Superior temporal gyrus (tissue), 1 donor: ENCODE results near the gene PSD4.

Experiments
- DNase-seq: peaks from one replicate; pipeline ENCODE4 v3.0.0-alpha.2; 2016; ENCODE audit errors: extremely low spot score

The PSD4 gene

DNA sequence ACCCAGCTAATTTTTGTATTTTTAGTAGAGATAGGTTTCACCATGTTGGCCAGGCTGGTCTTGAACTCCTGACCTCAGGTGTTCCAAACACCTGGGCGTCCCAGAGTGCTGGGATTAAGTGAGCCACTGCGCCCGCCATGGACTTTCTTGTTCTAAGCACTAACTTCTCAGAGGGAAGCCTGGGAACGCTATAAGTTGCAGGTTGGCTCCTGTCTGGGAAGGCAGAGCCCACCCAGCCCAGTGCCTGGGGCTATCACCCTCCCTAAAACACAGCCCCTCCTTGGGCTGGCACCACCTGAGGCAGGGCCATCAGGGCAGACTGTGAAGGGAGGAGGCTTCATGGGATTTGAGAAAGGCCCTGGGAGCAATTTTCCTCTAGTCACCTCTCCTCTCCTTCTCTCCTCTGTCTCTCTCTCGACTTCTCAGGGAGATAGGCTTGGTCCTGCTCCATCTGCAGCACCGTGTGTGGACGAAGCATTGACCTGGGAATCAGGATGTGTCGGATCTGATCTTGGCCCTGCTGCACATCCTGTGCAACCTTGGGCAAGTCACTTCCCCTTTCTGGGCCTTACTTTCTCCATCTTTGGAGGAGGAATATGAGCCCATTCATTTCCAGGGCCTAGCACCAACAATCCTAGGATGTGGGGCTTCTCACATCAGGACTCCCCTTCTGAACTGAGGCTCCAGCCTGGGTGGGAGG, 10.9 kb downstream of the PSD4 start:
- no peak for DNase-seq

DNA sequence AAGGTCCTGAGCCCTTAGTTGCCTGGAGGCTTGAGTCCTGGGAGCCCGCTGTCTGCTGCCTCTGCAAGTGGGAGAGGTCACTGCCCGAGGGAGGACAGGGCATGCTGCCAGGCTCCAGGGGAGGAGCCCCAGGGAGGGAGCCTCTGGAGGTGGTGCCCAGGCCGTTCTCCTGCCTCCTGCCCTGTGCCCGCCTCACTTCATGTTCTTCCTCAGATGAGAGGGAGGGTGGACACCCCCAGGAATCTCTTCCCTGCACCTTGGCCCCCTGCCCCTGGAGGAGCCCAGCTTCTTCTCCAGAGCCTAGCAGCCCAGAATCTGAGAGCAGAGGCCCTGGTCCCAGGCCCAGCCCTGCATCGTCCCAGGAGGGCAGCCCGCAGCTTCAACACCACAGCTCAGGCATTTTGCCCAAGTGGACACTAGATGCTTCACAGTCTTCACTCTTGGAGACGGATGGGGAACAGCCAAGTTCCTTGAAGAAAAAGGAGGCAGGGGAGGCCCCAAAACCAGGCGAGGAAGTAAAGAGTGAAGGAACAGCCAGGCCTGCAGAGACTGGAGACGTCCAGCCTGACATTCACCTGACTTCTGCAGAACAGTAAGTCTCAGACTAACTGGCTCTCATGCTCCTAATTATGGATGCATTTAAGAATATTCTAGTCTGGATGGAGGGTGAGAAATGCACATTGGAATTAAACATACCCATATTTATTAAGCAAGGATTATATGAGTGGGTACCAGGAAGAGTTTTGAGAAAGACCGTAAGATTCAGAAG, 12.1 kb downstream of the PSD4 start:
- no peak for DNase-seq

DNA sequence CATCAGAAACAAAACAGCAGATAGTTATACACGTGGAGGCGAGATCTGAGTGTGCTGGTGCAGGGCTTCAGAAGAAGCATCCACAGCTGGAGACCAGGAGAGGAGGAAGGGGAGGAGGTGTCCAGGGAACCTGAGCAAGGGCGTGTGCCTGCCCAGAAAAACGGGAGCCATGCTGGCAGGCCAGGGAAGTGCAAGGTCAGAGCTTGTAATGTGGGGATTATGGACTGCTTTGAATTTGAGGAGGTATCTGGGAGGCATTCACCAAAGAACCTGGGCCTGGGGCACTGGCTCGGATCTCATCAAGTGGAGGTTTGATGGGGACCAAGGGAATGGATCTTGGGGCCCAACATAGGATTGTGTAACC, 12.6 kb downstream of the PSD4 start:
- DNase-seq: no peak

DNA sequence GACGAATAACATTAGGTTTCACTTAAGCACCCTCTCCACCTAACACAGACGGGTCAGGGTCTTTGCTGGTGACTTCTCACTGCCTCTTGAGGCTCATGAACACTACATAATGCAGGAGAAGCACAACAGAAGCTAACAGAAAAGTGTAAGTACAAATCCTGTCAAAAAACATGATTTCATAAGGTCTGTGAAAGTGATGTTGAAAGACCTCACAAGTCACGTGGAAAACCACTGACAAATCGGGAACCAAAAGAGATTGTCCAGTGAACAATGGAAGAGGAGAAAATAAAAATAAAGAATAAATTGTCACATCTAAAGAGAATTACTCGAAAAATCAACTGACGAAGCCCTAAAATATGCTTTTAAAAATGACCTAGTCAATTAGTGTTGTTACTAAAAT, 14.0 kb downstream of the PSD4 start:
- no peak for DNase-seq

DNA sequence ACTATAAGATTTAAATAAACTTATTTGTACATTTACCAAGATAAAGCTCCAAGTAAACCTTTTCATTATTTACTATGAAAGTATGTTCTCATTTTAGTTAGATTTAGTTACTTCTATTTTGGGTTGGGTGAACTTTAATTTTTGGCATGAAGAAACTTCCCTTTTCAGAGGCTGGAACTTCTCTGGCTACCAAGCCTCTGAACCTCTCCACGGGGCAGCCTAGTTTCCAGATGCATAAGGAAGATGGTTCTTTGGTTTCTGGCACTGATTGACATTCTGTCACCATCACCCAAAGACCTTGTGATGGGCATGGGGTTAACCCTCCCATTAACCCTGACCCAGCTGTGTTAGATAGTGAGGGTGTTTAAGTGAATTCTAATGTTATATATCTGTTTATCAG, 17.1 kb downstream of the PSD4 start:
- DNase-seq: no peak

DNA sequence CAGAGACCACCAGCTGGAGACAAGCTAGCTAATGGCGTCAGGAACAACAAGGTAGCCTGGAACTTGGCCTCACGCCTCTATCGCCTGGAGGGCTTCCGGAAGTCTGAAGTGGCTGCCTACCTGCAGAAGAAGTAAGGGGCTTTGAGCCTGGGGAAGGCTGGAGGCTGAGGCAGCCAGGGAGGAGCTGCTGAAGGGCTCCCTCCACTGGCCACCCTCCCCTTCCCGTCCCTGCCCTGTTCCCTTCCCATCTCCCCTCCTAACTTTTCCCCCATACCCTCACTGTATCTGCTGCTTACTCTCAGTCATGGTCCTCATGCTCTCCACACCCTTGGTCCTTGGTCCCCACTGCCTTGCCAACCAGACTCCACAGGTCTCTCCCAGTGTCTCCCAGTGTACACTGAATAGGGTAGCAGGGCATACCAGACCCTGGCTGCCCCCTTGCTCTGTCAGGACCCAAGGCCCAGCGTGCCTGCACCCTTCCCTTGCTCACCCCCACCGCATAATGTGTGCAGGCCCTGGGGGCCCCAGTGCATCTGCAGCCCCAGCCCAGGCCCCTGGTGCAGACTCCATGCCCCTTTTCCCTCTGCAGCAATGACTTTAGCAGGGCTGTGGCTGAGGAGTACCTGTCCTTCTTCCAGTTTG, 18.8 kb downstream of the PSD4 start:
- DNase-seq: no peak

DNA sequence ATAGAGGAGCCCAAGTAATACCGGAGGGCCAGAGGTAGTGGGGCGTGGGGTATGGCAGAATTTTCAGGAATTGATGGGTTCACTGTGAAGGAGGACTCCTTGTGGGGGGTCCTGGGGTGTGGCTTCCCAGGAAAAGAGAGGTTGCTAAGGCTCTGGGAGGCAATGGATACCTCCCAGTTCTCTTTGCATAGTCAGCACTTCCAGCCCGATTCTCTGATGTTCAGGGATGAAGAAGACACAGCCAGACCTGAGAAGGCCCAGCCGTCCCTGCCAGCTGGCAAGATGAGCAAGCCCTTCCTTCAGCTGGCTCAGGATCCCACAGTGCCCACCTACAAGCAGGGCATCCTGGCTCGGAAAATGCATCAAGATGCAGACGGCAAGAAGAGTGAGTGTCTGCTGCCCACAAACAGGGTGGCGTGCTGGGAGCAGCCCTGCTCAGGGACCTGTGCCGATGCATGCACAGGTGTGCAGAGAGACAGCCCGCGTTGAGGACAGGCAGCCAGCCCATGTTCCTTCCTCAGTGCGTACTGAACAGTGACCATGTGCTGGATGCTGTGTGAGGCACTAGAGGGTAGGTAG, 22.2 kb downstream of the PSD4 start:
- DNase-seq: no peak

DNA sequence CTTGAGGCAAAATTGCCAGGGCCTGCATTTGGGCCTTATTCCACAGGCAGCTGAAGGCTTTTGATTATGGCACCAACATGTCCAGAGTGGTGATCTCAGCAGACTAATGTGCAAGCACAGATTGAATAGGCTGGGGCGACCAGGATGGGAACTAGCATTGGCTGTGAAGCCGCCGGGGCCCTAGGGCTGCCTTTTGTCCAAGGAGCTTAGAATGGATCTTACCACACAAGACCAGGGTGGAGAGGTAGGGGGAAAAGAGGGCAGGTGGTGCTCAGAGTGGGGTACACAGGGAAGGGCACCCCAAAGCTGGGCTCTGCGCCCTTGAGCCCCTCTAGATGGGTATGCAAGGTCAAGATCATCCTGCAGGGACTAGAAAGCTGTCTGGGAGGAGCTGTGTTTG, 23.1 kb downstream of the PSD4 start:
- no peak for DNase-seq

DNA sequence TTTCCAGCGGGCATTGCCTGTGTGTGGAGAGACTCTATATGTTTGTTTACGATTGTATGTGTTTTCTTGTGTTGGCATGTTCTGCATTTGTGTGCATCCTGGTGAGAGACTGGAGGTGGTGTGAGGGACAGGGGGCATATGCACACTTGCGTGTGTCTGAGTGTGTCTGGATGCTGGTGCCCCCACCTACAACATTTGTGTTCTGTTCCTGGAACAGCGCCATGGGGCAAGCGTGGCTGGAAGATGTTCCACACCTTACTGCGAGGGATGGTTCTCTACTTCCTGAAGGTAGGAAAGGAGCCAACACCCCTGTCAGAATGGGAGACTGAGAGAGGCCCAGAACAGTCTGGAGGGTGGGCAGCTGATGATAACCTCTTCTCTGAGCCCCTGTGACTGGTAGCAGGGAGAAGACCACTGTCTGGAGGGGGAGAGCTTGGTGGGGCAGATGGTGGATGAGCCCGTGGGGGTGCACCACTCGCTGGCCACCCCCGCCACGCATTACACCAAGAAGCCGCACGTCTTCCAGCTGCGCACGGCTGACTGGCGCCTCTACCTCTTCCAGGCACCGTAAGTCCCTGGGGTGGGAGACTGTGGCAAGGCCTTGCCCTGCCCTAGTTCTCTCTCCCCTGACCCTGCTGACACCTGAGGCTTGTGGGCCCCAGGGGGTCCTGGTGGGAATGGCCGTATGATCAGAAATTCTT, 23.7 kb downstream of the PSD4 start:
- DNase-seq: no peak

DNA sequence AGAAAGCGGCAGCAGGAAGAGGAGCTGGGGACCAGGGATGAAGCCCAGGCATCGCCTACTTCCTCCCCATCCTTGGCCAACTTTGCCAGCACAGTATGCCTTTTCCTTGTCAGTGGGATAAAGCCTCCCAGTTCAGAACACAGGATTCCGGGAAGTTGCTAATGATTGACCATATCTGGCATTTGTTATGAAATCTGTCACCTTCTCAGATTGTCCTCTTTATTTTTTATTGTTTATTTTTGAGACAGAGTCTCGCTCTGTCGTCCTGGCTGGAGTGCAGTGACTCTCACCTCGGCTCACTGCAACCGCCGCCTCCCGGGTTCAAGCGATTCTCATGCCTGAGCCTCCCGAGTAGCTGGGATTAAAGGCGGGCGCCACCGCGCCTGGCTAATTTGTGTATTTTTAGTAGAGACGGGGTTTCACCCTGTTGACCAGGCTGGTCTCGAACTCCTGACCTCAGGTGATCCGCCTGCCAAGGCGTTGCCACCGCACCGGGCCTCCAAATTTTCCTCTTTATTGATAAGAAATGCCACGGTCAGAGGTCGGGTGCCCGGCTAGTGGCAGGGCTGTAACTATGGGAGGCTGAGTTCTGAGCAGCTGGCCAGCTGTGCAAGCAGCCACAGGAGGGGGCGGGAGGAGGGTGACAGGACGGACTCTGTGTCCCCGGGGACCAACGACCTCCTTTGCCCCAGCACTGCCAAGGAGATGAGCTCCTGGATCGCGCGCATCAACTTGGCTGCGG, 24.4 kb downstream of the PSD4 start:
- no peak for DNase-seq

DNA sequence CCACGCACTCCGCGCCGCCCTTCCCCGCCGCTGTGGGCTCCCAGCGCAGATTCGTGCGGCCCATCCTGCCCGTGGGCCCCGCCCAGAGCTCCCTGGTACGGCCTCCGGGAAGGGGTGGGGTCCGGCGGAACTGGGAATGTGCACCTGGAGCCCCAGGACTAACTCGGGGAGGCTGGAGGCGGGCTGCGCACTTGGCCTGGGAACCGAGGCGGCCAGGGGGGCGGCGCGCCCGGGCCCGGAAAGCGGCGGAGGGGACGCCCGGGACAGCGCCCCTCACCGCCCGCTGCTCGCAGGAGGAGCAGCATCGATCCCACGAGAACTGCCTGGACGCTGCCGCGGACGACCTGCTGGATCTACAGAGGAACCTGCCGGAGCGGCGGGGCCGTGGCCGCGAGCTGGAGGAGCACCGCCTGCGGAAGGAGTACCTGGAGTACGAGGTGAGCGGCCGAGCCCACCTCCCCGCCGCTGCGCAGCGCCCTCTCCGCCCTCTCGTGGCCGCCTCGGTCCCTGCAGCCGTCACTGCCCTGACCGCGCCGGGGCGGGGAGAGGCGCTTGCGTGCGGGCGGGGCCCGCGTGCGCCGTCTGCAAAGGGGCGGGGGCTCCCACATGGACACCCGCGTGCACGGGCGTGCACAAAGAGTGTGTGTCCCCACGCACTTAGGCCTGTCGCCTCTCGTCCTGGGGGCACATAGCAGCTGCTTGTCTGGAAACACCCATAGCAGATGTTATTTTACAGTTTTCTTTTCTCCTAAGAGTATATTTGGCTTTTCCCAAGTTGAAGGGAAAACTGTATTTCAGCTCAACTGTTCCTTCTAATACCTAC, 25.2 kb downstream of the PSD4 start:
- peak; percentile 81 for DNase-seq

DNA sequence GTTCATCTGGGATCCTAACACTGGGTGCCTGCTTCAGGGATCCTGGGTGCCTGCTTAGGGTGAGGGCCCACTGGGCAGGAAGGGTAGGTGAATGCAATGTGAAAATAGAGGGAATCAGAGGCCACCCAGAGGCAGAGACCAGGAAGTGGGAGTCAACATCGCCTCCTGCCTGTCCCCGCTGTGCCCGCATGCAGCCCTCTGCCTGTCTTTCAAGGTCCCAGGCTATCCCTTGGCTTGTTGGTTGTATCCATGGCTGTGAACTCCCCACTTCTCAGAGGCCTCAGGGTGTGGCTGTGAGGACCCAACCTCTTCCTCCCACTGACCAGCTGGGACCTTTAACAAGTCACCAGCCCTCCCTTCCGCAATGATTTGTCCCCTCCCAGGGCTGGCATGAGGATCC, 26.5 kb downstream of the PSD4 start:
- DNase-seq: no peak

DNA sequence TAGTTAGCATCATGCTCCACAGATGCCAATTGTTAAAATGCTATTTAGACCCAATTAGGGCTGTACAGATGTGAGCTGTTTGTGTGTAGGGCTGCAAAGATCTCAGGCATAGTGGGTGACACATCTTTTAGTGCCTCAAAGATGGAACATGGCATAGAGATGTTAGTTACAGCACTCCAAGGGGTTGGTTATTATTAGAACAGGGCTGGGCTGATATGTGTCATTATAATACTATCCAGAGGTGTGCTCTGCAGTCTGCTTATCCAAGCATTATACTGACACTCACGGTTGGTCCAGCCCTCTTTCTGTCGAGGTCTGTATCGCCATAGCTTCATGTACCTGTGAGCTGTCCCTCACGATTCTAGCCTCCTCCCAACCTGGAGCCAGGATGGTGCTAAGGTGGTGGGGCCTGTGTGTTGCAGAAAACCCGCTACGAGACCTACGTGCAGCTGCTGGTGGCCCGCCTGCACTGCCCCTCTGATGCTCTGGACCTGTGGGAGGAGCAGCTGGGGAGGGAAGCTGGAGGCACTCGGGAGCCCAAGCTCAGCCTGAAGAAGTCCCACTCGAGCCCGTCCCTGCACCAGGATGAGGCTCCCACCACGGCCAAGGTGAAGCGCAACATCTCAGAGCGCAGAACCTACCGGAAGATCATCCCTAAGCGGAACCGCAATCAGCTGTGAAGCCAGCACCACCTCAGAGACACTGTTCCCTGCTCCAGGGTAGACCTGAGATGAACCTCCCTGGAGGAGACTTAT, 27.1 kb downstream of the PSD4 start:
- DNase-seq: no peak

DNA sequence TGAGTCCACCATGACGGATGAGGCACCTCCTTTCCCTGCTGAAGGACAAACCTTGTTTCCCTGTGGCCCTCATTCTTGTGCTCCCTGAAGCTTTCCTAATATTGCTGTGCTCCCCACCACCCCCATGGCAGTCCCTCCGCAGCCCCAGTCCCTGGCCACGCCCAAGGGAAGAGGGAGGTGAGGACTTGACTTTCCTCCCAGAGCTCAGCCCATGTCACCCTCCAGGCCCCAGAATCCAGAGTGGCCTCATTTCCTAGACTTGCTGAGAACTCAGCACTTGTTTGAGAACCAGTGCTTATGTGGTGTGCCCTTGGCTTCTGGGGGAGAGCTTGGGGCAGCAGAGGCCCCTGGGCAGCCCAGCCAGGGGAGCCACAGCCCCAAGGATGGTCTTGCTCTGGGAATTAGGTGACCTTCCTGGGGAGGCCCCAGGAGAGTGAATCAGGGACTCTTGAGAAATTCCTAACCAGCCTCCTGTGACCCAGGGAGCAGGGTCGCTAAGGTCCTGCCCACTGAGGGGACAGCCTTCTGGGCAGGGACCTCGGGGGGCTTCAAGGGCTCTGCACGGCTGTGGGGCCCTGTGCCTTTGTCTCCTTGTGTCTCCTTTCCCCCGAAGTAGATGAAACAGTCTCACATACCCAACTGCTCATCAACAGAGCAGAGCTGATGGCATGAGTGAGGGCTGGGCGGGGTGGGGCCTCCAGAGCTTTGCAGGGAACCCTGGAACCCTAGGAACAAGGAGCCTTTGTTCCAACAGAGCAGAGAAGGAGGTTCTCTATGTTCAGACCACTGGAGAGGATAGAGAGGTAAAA, 27.9 kb downstream of the PSD4 start:
- DNase-seq: no peak

DNA sequence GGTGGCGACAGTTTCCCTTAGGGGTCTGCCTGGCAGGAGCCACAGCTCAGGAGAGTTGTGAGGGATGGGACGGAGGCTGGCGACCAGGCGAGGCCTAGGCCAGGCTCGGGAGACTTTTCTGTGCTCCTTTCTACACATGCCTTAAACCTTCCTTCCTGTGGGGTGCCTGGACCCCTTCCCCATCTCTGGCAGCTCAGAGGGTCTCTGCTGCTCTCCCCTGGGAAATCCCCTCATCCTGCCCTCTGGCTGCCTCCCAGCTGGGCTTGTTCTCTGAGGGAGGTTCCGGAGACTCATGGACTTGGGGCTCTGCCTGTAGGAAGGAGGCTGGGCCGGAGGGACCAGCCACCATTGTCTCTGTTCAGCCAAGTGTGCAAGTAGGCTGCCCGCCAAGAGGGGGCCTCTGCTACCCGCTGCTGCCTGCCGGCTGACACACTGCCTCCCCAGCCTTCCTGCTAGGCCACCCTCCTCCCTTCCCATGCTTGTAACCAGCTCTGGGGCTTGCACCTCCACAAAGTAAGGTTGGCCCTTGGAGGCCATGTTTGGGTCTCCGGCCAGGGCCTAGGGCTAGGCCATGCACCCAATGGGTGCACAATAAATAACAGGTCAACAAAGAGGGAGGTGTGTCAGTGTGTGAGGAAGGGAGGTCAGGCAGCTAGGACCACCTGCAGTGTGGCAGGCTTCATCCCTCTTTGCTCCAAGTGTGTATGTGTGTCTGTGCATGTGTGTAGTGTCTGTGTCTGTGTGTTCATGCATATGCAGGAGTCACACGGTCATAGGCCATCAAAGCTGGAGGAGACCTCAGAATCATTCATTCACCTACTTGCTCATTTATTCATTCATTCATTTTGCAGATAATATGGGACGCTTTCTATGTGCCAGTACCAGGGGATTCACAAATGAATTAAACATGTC, 28.8 kb downstream of the PSD4 start:
- DNase-seq: no peak

DNA sequence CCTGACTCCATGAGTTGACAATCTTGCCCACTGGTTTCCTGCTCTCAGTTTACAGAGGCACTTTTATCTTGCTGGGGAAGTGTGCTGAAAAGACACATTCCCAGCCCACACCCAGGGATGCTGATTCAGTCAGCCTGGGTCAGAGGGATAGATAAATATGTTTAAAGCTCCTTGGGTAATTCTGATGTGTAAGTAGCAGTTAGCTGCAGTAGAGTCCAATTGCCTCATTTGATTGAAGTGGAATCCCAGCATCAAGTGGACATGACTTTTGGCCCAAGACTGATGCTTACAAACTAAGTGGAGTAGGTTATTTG, 29.4 kb downstream of the PSD4 start:
- DNase-seq: no peak

DNA sequence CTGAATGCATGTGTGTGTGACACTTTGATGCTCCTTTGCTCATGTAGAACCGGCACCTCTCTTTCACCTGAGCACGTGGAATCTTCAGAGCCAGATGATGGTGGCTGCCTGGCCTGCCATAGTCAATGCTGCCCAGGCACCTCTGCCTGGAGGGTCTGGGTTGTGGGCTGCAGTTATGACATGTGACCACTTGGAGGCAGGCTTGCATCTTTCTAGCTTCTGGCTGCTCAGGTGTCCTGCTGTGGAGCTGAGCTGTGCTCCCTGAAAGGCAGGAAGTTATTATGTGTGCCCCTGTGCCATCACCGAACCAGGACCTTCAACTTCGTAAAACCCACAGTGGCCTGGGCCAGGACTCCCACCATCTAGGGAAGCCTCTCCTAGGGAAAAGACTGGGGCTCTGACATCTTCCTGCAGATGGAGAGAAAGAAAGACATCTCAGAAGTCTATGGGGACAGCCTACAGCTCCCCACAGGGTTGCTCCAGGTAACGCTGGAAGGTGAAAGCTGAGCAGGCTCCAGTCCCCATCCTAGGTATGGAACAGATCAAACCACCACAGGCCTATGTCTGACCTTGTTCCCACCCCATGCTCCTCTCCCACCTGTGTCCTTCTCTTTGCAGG, 30.2 kb downstream of the PSD4 start:
- DNase-seq: peak; percentile 84

DNA sequence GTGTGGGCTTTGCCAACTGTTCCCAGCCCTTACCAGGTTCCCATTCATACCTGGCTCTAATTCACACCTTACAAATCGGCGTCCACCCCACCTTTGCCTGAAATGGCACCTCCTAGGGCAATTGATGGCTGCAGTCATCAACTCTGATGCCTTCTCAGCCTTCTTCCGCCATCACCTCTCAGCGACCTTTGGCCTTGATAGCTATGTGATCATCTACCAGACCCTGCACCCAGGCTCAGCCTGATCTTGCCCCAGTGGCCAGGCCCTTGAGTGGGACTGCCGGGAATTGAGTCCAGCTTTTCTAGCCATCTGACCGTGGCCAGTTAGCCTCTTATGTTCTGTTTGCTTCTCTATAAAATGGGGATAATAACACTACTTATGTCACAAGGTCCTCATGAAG, 32.5 kb downstream of the PSD4 start:
- no peak for DNase-seq
